Uterus (tissue), 2 donors: ENCODE data around the gene FCGBP.

Experiments
- CTCF ChIP-seq, 4 experiments: fragments of 200-600 bp in 2 of 4; fragments of 450-650 bp in 2 of 4; sonication (generic) in 2 of 4; IDR thresholded peaks; one replicate each; pipeline ENCODE4 v1.5.1; 2016 to 2019; ENCODE audit warnings: antibody characterized with exemption in 4 of 4, mild to moderate bottlenecking in 2 of 4, moderate library complexity in 1 of 4
- POLR2A ChIP-seq, 2 donors: fragments of 450-650 bp; IDR thresholded peaks; one replicate each; pipeline ENCODE4 v1.6.1; 2016; ENCODE audit warnings: antibody characterized with exemption in 2 of 2, mild to moderate bottlenecking in 1 of 2, moderate library complexity in 1 of 2

- no peak for TF ChIP-seq POLR2A (IDR thresholded peaks at IDR 0.05)
- TF ChIP-seq CTCF (IDR thresholded peaks at IDR 0.05) = no peak
Observed at GRCh38 chr19:39917561-39918182, 16.8 kb downstream of the FCGBP start.
